IMR-90 (cell line): Measurements from ENCODE around the gene FAT2. TPM values are rescaled to one million over a fixed set of nuclear protein-coding genes. Genes with fewer than 3 reads are reported as not detected.

Experiments
- ATAC-seq: fragments of 200-7000 bp; cut with Tn5 transposase; 2 replicates; pipeline ENCODE4 v1.9.1; 2020; ENCODE audit warnings: low read depth, mild to moderate bottlenecking, moderate library complexity
- BruUV-seq: library from RNA; stranded (reverse); fragments of 400-500 nt; replicated peaks from 2 replicates; lab custom pipeline; 2021; lab: Mats Ljungman, UMichigan
- CTCF ChIA-PET: fragments of 300-600 bp; formaldehyde crosslinking; extraction: SDS; loops from one replicate; lab custom pipeline; 2021; ENCODE audit warnings: antibody characterized with exemption; lab: Yijun Ruan, JAX
- POLR2A ChIA-PET: fragments of 300-600 bp; sonication (Branson Sonifier 250); formaldehyde crosslinking; loops from one replicate; lab custom pipeline; 2022; ENCODE audit warnings: antibody characterized with exemption; ENCODE audit not compliant: unreplicated experiment; lab: Charles Lee
- DNase-seq: peaks from one replicate; pipeline ENCODE4 v3.0.0; 2013
- H2AFZ ChIP-seq: replicated peaks from 2 replicates; pipeline ENCODE3; 2013; ENCODE audit warnings: low read length, mild to moderate bottlenecking; ENCODE audit not compliant: poor library complexity
- H2AK5ac ChIP-seq: 2 replicates; pipeline ENCODE4 v1.6.1; 2013; ENCODE audit warnings: low read depth, low read length, inconsistent platforms
- H2AK9ac ChIP-seq: replicated peaks from 2 replicates; pipeline ENCODE3; 2013; ENCODE audit warnings: mild to moderate bottlenecking, low read depth, low read length, moderate library complexity; ENCODE audit not compliant: poor library complexity
- H2BK120ac ChIP-seq: 2 replicates; pipeline ENCODE4 v1.6.1; 2013; ENCODE audit warnings: low read depth, low read length, inconsistent platforms
- H2BK15ac ChIP-seq: 3 replicates; pipeline ENCODE4 v1.6.1; 2013; ENCODE audit warnings: low read depth, low read length, inconsistent platforms
- H2BK20ac ChIP-seq: 2 replicates; pipeline ENCODE4 v1.6.1; 2013; ENCODE audit warnings: low read depth, mild to moderate bottlenecking, inconsistent platforms, low read length, moderate library complexity
- H2BK5ac ChIP-seq: 2 replicates; pipeline ENCODE4 v1.6.1; 2013; ENCODE audit warnings: mild to moderate bottlenecking, low read depth, low read length, inconsistent platforms; ENCODE audit not compliant: poor library complexity, severe bottlenecking
- H3K14ac ChIP-seq: replicated peaks from 2 replicates; pipeline ENCODE4 v1.6.1; 2013; ENCODE audit warnings: low read depth, low read length, inconsistent platforms
- H3K18ac ChIP-seq: 2 replicates; pipeline ENCODE4 v1.6.1; 2013; ENCODE audit warnings: low read depth, low read length, control low read depth
- H3K23ac ChIP-seq: 2 replicates; pipeline ENCODE4 v1.6.1; 2013; ENCODE audit warnings: low read depth, low read length, inconsistent platforms
- H3K27ac ChIP-seq: 2 replicates; pipeline ENCODE4 v1.5.1; 2013; ENCODE audit warnings: mild to moderate bottlenecking, control low read depth, low read length; ENCODE audit not compliant: insufficient read depth
- H3K27me3 ChIP-seq: 2 replicates; pipeline ENCODE4 v1.6.1; 2013; ENCODE audit warnings: low read length; ENCODE audit not compliant: control insufficient read depth, insufficient read depth
- H3K36me3 ChIP-seq: 2 replicates; pipeline ENCODE4 v1.6.1; 2013; ENCODE audit warnings: low read length, mixed read lengths; ENCODE audit not compliant: control insufficient read depth, insufficient read depth
- H3K4ac ChIP-seq: 2 replicates; pipeline ENCODE4 v1.6.1; 2013; ENCODE audit warnings: low read depth, low read length, inconsistent platforms
- H3K4me1 ChIP-seq: 2 replicates; pipeline ENCODE4 v1.6.1; 2013; ENCODE audit warnings: low read length, mixed read lengths; ENCODE audit not compliant: control insufficient read depth, insufficient read depth
- H3K4me2 ChIP-seq: 2 replicates; pipeline ENCODE4 v1.6.1; 2013; ENCODE audit warnings: low read depth, mild to moderate bottlenecking, control low read depth, low read length, moderate library complexity
- H3K4me3 ChIP-seq: 2 replicates; pipeline ENCODE4 v1.5.1; 2013; ENCODE audit warnings: low read depth, mild to moderate bottlenecking, control low read depth, low read length, moderate library complexity; ENCODE audit not compliant: insufficient read depth
- H3K56ac ChIP-seq: 2 replicates; pipeline ENCODE4 v1.6.1; 2013; ENCODE audit warnings: low read length, inconsistent platforms; ENCODE audit not compliant: insufficient read depth; ENCODE audit errors: extremely low read depth
- H3K79me1 ChIP-seq, 2 experiments: 2 replicates each; pipeline ENCODE4 v1.6.1; 2013; ENCODE audit warnings: low read length in 2 of 2, inconsistent platforms in 1 of 2, low read depth in 1 of 2
- H3K9ac ChIP-seq: 2 replicates; pipeline ENCODE4 v1.6.1; 2013; ENCODE audit warnings: low read depth, low read length, control low read depth
- H3K9me1 ChIP-seq: 2 replicates; pipeline ENCODE4 v1.6.1; 2013; ENCODE audit warnings: low read length, inconsistent platforms; ENCODE audit not compliant: insufficient read depth
- H3K9me3 ChIP-seq: 2 replicates; pipeline ENCODE4 v1.6.1; 2013; ENCODE audit warnings: low read length; ENCODE audit not compliant: control insufficient read depth, insufficient read depth
- H4K20me1 ChIP-seq: 2 replicates; pipeline ENCODE4 v1.6.1; 2013; ENCODE audit warnings: low read length, inconsistent platforms; ENCODE audit not compliant: insufficient read depth
- H4K5ac ChIP-seq: 2 replicates; pipeline ENCODE4 v1.6.1; 2013; ENCODE audit warnings: mild to moderate bottlenecking, low read depth, low read length, control low read depth
- H4K8ac ChIP-seq, 2 experiments: 2 replicates each; pipeline ENCODE4 v1.6.1; 2013; ENCODE audit warnings: low read depth in 2 of 2, low read length in 2 of 2, control low read depth in 1 of 2, inconsistent platforms in 1 of 2
- H4K91ac ChIP-seq: 2 replicates; pipeline ENCODE4 v1.6.1; 2013; ENCODE audit warnings: low read depth, low read length, inconsistent platforms; ENCODE audit not compliant: insufficient read depth
- BHLHE40 ChIP-seq: fragments of 150-350 bp; IDR thresholded peaks from 2 replicates; pipeline ENCODE4 v1.6.1; 2016; ENCODE audit warnings: mild to moderate bottlenecking, low read depth, low read length
- CEBPB ChIP-seq: IDR thresholded peaks from 2 replicates; pipeline ENCODE4 v1.6.1; 2012; ENCODE audit warnings: low read depth, low read length, improper control_type of control experiment
- CHD1 ChIP-seq: IDR thresholded peaks from 2 replicates; pipeline ENCODE4 v1.6.1; 2012; ENCODE audit warnings: low read depth, low read length, improper control_type of control experiment
- CTCF ChIP-seq: conservative IDR thresholded peaks from 2 replicates; pipeline ENCODE4 v1.5.1; 2012; ENCODE audit warnings: mild to moderate bottlenecking, low read depth, low read length, improper control_type of control experiment
- FOS ChIP-seq: fragments of 150-350 bp; IDR thresholded peaks from 2 replicates; pipeline ENCODE4 v1.6.1; 2016; ENCODE audit warnings: low read depth, low read length
- MAFK ChIP-seq: IDR thresholded peaks from 2 replicates; pipeline ENCODE4 v1.6.1; 2012; ENCODE audit warnings: low read depth, low read length, improper control_type of control experiment
- MAZ ChIP-seq: IDR thresholded peaks from 2 replicates; pipeline ENCODE4 v1.6.1; 2012; ENCODE audit warnings: low read depth, mild to moderate bottlenecking, low read length, improper control_type of control experiment, moderate library complexity, borderline replicate concordance
- MXI1 ChIP-seq: IDR thresholded peaks from 2 replicates; pipeline ENCODE4 v1.6.1; 2012; ENCODE audit warnings: low read depth, mild to moderate bottlenecking, low read length, moderate library complexity, borderline replicate concordance
- NFE2L2 ChIP-seq: fragments of 150-350 bp; IDR thresholded peaks from 2 replicates; pipeline ENCODE4 v1.6.1; 2016; ENCODE audit warnings: low read depth, mild to moderate bottlenecking, low read length
- POLR2A ChIP-seq: IDR thresholded peaks from 2 replicates; pipeline ENCODE4 v1.6.1; 2012; ENCODE audit warnings: mild to moderate bottlenecking, low read depth, low read length
- RAD21 ChIP-seq: IDR thresholded peaks from 2 replicates; pipeline ENCODE4 v1.6.1; 2012; ENCODE audit warnings: low read length, improper control_type of control experiment
- RCOR1 ChIP-seq: IDR thresholded peaks from 2 replicates; pipeline ENCODE4 v1.6.1; 2012; ENCODE audit warnings: mild to moderate bottlenecking, low read length, improper control_type of control experiment; ENCODE audit not compliant: insufficient replicate concordance
- RFX5 ChIP-seq: IDR thresholded peaks from 2 replicates; pipeline ENCODE4 v1.8.0; 2012; ENCODE audit warnings: low read depth, mild to moderate bottlenecking, low read length, moderate library complexity
- SMC3 ChIP-seq: fragments of 150-350 bp; IDR thresholded peaks from 2 replicates; pipeline ENCODE4 v1.6.1; 2016; ENCODE audit warnings: low read depth, mild to moderate bottlenecking, antibody characterized with exemption, low read length, moderate library complexity
- WGBS, 2 experiments: methylation state at CpG; one replicate each; pipeline versions ENCODE4 v1.1.5 to v1.1.7; 2013; ENCODE audit warnings: missing lambda C conversion rate in 2 of 2; ENCODE audit not compliant: insufficient read length in 1 of 2; ENCODE audit errors: extremely low coverage in 2 of 2; 5-methylcytosine and 5-hydroxymethylcytosine counted together
- dilution Hi-C: fragments of 300-500 bp; cut with HindIII; formaldehyde crosslinking; loops from one replicate; pipeline ENCODE4 v1.14.3; 2018; ENCODE audit warnings: low sequenced_read_pairs; ENCODE audit not compliant: unreplicated experiment
- in situ Hi-C: fragments of 300-500 bp; cut with MboI; formaldehyde crosslinking; loops from 3 replicates; pipeline ENCODE4 v1.14.3; 2019; ENCODE audit warnings: low sequenced_read_pairs, inconsistent platforms, mixed read lengths
- intact Hi-C: fragments of 100-400 bp; cut with micrococcal nuclease; formaldehyde crosslinking; loops from 2 replicates; pipeline ENCODE4 v1.10.0; 2022
- polyA plus RNA-seq, 3 experiments: library from polyadenylated mRNA; depleted of rRNA; stranded (reverse); fragments of >200 nt; gene quantifications; 2 replicates each; pipeline ENCODE4 v1.2.3, GENCODE V29; 2012; ENCODE audit warnings: low replicate concordance in 1 of 3
- total RNA-seq: library from RNA; depleted of rRNA; stranded (reverse); fragments of >200 nt; gene quantifications from 2 replicates; pipeline ENCODE4 v1.2.3, GENCODE V29; 2012
- TF ChIP-seq, protein P1 (sequence below): fragments of 150-350 bp; IDR thresholded peaks from 2 replicates; pipeline ENCODE4 v1.6.1; 2017; ENCODE audit warnings: mild to moderate bottlenecking, antibody characterized with exemption, low read length, low read depth
- TF ChIP-seq, protein P2 (sequence below): fragments of 150-350 bp; IDR thresholded peaks from 2 replicates; pipeline ENCODE4 v1.6.1; 2016; ENCODE audit warnings: low read depth, mild to moderate bottlenecking, low read length, moderate library complexity, borderline replicate concordance

FAT2 gene
- total and polyA plus RNA-seq, 2 of the 4 experiments (the other 2 are of a cell fraction): under 0.01 to 0.03 TPM

GRCh38 chr5:151619812-151620460 lies 28.8 kb upstream of the FAT2 start:
- Histone ChIP-seq H2AK9ac (no peak overlapping the region), H3K56ac (no peak overlapping the region), H3K4ac (no peak overlapping the region), H3K14ac (no peak overlapping the region), H3K79me1 (no peaks in the 10 kb centered on the region), H4K8ac (no peak overlapping the region), H2AK5ac (no peak overlapping the region), H3K9ac (no peak overlapping the region), H4K91ac (no peak overlapping the region), H2AFZ (peak overlapping the region; percentile 15), H3K27ac (no peak overlapping the region), H3K9me3 (0 out of 2 replicates have a peak, but pooled peaks cover 1% of the 10 kb centered on the region), H2BK15ac (no peak overlapping the region), H2BK20ac (no peak overlapping the region), H3K27me3 (peaks cover 33% of the 10 kb centered on the region), H3K4me3 (no peak overlapping the region), H3K9me1 (no peaks in the 10 kb centered on the region), H3K18ac (no peak overlapping the region), H4K20me1 (no peaks in the 10 kb centered on the region), H4K5ac (no peak overlapping the region), H2BK5ac (no peak overlapping the region), H3K23ac (no peak overlapping the region), H3K4me2 (no peak overlapping the region), H3K36me3 (no peaks in the 10 kb centered on the region), H2BK120ac (no peak overlapping the region), H3K4me1 (no peaks in the 10 kb centered on the region)
- BruUV-seq: no TSS peak
- no peak for TF ChIP-seq BHLHE40
- TF ChIP-seq FOS: no peak
- no peak for TF ChIP-seq SMC3
- TF ChIP-seq, protein P1, sequence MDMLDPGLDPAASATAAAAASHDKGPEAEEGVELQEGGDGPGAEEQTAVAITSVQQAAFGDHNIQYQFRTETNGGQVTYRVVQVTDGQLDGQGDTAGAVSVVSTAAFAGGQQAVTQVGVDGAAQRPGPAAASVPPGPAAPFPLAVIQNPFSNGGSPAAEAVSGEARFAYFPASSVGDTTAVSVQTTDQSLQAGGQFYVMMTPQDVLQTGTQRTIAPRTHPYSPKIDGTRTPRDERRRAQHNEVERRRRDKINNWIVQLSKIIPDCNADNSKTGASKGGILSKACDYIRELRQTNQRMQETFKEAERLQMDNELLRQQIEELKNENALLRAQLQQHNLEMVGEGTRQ: no peak
- no peak for TF ChIP-seq RCOR1
- no peak for TF ChIP-seq CTCF
- no peak for TF ChIP-seq RAD21
- no peak for TF ChIP-seq CHD1
- TF ChIP-seq, protein P2, sequence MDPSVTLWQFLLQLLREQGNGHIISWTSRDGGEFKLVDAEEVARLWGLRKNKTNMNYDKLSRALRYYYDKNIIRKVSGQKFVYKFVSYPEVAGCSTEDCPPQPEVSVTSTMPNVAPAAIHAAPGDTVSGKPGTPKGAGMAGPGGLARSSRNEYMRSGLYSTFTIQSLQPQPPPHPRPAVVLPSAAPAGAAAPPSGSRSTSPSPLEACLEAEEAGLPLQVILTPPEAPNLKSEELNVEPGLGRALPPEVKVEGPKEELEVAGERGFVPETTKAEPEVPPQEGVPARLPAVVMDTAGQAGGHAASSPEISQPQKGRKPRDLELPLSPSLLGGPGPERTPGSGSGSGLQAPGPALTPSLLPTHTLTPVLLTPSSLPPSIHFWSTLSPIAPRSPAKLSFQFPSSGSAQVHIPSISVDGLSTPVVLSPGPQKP: no peak
- no peak for TF ChIP-seq CEBPB
- no peak for TF ChIP-seq RFX5
- TF ChIP-seq POLR2A: no peak
- TF ChIP-seq MAZ: no peak
- TF ChIP-seq MXI1: no peak
- TF ChIP-seq MAFK: no peak
- TF ChIP-seq NFE2L2: no peak
- CTCF ChIA-PET: no interaction called here
- in situ Hi-C loops: loop anchor here (10.0 kb wide), 1 partner anchor 185 kb away; no protein-coding TSS in a partner anchor
- dilution Hi-C loops: no loop called here
- DNase-seq (no peak), ATAC-seq (no peak)
- POLR2A ChIA-PET: no interaction called here
- intact Hi-C loops: no loop called here
- WGBS, 2 experiments: 33% methylated on average over 3 of the region's 6 CpGs; no CpG with 5 or more reads in 1 of the 2 experiments
